ENCODE data around the gene PRR36.
A peak's percentile ranks its signal among the peaks of the same experiment; 100 is the strongest.

The PRR36 gene

DNA sequence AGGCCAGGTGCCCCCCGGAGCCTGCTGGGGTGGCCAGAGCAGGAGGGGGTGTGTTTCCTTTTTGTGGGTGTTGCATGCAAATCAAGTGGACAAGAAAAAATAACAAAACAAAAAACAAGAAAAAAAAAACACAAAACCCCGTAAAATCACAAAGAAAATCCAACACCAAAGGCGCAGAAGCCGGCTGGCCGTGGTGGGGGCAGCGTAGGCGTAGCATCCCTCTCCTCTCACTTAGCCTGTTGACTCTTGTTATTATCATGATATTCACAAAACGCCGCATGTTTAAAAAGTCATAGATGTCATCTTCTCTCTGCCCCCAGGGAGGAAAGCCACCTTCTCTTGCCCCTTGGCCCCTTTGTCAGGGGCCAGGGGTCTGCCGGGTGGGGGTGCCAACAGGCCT is 39.5 kb upstream of the PRR36 start:
- DNase-seq (ENCODE audit: low read depth, low spot score) = no peak

- DNase-seq (ENCODE audit: low read depth, low spot score) = no peak
Observed at GRCh38 chr19:7912697-7913564, 38.7 kb upstream of the PRR36 start.

DNA sequence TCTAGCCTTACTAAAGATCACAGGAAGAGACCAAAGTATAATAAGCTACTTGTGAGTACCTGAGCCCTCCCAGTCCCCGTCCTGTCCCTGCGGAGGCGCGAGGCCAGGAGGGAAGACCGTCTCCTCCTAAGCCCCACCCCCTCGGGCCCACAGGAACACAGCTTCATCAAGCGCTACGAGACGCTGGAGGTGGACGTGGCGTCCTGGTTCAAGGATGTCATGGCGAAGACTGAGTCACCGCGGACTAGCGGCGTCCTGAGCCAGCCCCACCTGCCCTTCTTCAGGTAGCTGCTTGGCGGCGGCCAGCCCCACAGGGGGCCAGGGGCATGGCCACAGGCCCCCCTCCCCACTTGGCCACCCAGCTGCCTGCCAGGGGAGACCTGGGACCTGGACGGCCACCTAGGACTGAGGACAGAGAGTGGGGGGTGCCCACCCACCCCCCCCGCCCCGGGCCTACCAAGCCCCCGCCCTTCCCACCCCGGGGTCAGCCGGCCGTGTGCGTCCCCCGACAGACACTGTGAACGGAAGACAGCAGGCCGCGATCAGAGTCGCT is 38.0 kb upstream of the PRR36 start:
- no peak for DNase-seq (ENCODE audit: low read depth, low spot score)

- no peak for DNase-seq (ENCODE audit: low read depth, low spot score)
Observed at GRCh38 chr19:7911508-7912143, 37.4 kb upstream of the PRR36 start.

- no peak for DNase-seq (ENCODE audit: low read depth, low spot score)
Observed at GRCh38 chr19:7910321-7911161, 36.4 kb upstream of the PRR36 start.

GRCh38 chr19:7909471-7910067 is 35.4 kb upstream of the PRR36 start:
- no peak for DNase-seq (ENCODE audit: low read depth, low spot score)

GRCh38 chr19:7908742-7909461 is 34.7 kb upstream of the PRR36 start:
- DNase-seq (ENCODE audit: low read depth, low spot score) = no peak

- no peak for DNase-seq (ENCODE audit: low read depth, low spot score)
Observed at GRCh38 chr19:7908078-7908699, 34.0 kb upstream of the PRR36 start.

DNA sequence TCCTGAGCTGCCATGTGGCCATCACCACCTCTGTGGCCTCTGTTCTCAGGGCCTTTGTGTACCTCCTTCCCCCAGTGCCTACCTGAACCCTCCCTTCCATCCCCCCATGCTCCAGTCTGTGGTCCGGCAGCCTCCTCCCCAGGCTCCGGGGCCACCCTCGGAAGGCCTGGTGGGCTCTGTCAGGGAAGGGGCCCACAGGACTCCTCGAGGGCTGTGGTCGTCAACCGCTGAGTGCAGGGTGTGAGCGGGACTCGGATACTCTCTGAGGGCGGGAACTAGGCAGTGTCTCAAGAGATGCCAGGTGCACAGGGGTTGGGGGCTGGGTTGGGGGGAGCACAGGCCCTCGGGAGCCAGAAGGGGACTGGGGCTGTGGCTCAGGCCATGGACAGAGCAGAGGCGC is 33.4 kb upstream of the PRR36 start:
- no peak for DNase-seq (ENCODE audit: low read depth, low spot score)

DNA sequence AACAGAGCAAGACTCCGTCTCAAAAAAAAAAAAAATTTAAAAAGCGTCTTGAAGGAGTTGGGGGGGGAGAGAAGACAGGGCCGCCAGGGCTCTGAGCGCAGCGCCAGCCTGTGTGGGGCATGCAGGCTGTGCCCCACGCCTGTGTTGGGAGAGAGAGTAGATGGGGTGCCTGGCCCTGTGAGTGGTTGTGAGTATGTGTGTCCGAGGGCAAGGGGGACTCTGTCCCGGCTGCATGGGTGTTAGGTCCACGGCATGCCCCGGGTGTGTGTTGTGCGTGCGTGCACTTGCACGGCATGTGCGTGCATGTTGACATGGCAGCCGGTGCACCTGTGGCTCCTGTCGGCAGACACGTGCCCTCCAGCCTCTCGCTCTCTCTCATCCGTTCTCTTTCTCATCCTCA is 32.9 kb upstream of the PRR36 start:
- no peak for DNase-seq (ENCODE audit: low read depth, low spot score)

DNA sequence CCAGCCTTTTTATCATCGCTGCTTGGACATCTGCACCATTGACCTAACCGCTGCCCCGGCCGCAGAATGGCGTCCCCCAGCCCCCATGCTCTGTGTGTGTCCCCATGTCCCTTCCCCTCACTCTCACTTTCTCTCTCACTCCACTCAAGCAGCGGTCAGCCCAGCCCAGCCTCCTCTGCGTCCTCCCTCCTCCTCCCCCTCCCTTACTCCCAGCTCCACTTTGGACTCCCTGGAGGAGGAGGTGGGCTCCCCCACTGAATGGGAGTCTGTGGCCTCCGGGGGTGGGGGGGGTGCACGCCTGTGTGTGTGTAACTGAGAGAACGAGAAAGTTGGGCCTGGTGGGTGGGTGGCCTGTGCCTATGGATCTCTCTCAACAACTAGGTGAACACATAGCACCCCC is 31.7 kb upstream of the PRR36 start:
- no peak for DNase-seq (ENCODE audit: low read depth, low spot score)

- no peak for DNase-seq (ENCODE audit: low read depth, low spot score)
Observed at GRCh38 chr19:7905268-7905667, 31.1 kb upstream of the PRR36 start.

DNA sequence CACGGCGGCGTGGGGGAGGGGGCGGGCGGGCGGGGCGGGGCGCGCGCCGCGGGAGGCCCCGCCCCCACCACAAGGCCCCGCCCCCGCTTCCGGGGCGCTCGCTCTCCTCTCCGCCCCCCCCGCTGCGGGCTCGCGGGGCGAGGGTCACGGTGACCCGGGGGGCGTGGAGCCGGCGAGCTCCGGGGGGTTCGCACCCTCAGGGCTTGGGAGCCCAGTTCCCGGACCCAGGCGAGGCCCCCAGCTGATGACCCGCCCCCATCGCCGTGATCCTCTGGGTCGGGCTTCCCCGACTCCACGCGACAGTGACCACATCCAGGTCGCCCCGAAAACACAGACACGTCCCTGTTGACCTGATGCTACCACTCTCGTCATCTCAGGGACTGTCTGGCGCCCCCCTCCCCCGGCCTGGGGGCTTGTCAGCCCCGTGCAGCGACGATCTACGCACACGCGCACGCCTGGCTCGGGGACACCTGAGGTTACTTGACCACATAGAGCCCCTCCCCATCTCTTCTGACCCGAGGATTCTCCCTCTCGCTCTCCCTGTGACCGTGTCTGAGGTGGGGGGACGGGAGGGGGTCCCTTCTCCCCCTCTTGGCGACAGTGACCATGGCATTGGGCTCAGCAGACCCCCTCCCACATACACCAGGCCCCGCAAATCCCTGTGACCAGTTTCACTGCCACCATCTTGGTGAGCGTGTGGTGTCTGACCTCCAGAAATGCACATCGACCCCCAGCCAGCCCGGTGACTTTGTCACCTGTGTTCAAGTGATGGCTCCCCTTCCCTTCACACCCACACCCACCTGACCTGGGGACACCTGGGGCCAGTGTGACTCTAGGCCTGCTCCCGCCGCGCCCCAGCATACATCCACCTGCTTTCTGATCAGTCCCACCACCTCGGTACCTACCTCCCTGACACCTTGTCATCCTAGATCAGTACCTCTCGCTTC is 30.2 kb upstream of the PRR36 start:
- no peak for DNase-seq (ENCODE audit: low read depth, low spot score)

GRCh38 chr19:7903244-7904073 is 29.3 kb upstream of the PRR36 start, which contains the start of gene MAP2K7:
Gene MAP2K7 (plus strand): TSS chr19:7903877. CDS start chr19:7903945, 68 bp downstream.
- DNase-seq (ENCODE audit: low read depth, low spot score) = peak; percentile 100

DNA sequence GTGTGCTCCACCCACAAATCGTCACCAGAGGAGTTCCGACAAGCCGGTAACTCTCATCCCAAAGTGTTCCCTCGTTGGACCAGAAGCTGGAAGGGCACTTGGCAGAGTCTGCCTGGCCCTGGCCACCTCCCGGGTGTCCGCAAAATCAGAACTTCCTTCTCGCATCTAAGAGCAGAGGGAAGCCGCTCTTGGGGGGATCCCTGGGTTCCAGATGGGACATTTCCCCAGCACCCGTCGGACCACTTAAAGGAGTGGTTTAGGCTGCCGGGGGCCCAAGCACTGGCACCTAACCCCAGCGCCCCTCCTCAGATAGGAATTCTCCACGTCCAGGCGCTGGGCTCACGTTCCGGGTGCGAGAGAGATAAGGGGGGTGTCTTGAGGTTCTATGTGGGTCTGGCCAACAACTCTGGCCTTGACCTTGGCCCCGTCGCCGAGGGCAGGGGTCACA is 28.6 kb upstream of the PRR36 start:
- no peak for DNase-seq (ENCODE audit: low read depth, low spot score)

- DNase-seq (ENCODE audit: low read depth, low spot score) = no peak
Observed at GRCh38 chr19:7901337-7901736, 27.1 kb upstream of the PRR36 start.

GRCh38 chr19:7900931-7901330 is 26.7 kb upstream of the PRR36 start:
- DNase-seq (ENCODE audit: low read depth, low spot score) = no peak

DNA sequence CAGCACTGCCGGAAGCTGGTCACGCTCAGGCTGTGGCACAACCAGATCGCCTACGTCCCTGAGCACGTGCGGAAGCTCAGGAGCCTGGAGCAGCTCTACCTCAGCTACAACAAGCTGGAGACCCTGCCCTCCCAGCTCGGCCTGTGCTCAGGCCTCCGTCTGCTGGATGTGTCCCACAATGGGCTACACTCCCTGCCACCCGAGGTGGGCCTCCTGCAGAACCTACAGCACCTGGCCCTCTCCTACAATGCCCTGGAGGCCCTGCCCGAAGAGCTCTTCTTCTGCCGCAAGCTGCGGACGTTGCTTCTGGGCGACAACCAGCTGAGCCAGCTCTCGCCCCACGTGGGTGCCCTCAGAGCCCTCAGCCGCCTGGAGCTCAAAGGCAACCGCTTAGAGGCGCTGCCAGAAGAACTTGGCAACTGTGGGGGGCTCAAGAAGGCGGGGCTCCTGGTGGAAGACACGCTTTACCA is 26.2 kb upstream of the PRR36 start:
- no peak for DNase-seq (ENCODE audit: low read depth, low spot score)
